B cell (primary cell): Measurements from ENCODE around the gene TNP2. TPM values are rescaled to one million over a fixed set of nuclear protein-coding genes. Genes with fewer than 3 reads are reported as not detected.

Source experiments
- ATAC-seq: fragments of 200-7000 bp; cut with Tn5 transposase; one replicate; pipeline ENCODE4 v1.10.0; 2021; ENCODE audit warnings: low read depth, mild to moderate bottlenecking, moderate number of reproducible peaks, moderate library complexity
- CTCF ChIA-PET: fragments of 350-600 bp; sonication (Branson Sonifier 250); formaldehyde crosslinking; loops from one replicate; lab custom pipeline; 2021; ENCODE audit warnings: antibody characterized with exemption, inconsistent platforms; lab: Charles Lee
- POLR2A ChIA-PET: fragments of 350-600 bp; sonication (Branson Sonifier 250); formaldehyde crosslinking; loops from one replicate; lab custom pipeline; 2021; ENCODE audit warnings: antibody characterized with exemption; lab: Charles Lee
- DNase-seq: peaks from one replicate; pipeline ENCODE4 v3.0.0; 2013
- H2AFZ ChIP-seq: 2 replicates; pipeline ENCODE4 v1.6.1; 2012; ENCODE audit warnings: mild to moderate bottlenecking, low read depth, low read length; ENCODE audit not compliant: insufficient read depth, poor library complexity, severe bottlenecking
- H3K27ac ChIP-seq, 2 donors: 1 replicate in 1 of 2; 2 replicates in 1 of 2; pipeline ENCODE4 v1.5.1; 2012 to 2013; ENCODE audit warnings: low read length in 2 of 2, mild to moderate bottlenecking in 2 of 2, moderate library complexity in 1 of 2
- H3K27me3 ChIP-seq, 4 experiments: fragments of 200-600 bp in 1 of 4; sonication (generic) in 1 of 4; replicated peaks in 1 of 4; 1 replicate in 2 of 4; 2 replicates in 2 of 4; pipeline versions ENCODE4 v1.6.1 to v1.7.0; 2013 to 2016; ENCODE audit warnings: low read length in 3 of 4, mild to moderate bottlenecking in 2 of 4, mixed read lengths in 1 of 4, moderate library complexity in 1 of 4; ENCODE audit not compliant: insufficient read depth in 4 of 4, control insufficient read depth in 3 of 4; ENCODE audit errors: control extremely low read depth in 1 of 4
- H3K36me3 ChIP-seq, 2 experiments: replicated peaks in 1 of 2; 1 replicate in 1 of 2; 2 replicates in 1 of 2; pipeline versions ENCODE4 v1.6.1 to v1.7.1; 2013; ENCODE audit warnings: low read length in 1 of 2; ENCODE audit not compliant: insufficient read depth in 2 of 2, control insufficient read depth in 1 of 2; ENCODE audit errors: control extremely low read depth in 1 of 2, extremely low read depth in 1 of 2
- H3K4me1 ChIP-seq, 2 donors: fragments of 200-600 bp in 1 of 2; sonication (generic) in 1 of 2; 1 replicate in 1 of 2; 2 replicates in 1 of 2; pipeline versions ENCODE4 v1.5.1 to v1.6.1; 2013 to 2017; ENCODE audit warnings: low read length in 2 of 2; ENCODE audit not compliant: control insufficient read depth in 2 of 2, insufficient read depth in 2 of 2
- H3K4me2 ChIP-seq: replicated peaks from 2 replicates; pipeline ENCODE3; 2012; ENCODE audit warnings: mild to moderate bottlenecking, low read depth, low read length; ENCODE audit not compliant: poor library complexity, severe bottlenecking
- H3K4me3 ChIP-seq, 5 experiments: fragments of 200-600 bp in 1 of 5; sonication (generic) in 1 of 5; 1 replicate in 3 of 5; 2 replicates in 2 of 5; pipeline versions ENCODE4 v1.5.1 to v1.7.0; 2011 to 2016; ENCODE audit warnings: low read length in 4 of 5, mild to moderate bottlenecking in 4 of 5, low read depth in 2 of 5, control low read depth in 1 of 5, moderate library complexity in 1 of 5; ENCODE audit not compliant: insufficient read depth in 1 of 5; ENCODE audit errors: control extremely low read depth in 1 of 5, extremely low read depth in 1 of 5
- H3K79me2 ChIP-seq: fragments of 200-600 bp; sonication (generic); one replicate; pipeline ENCODE4 v1.6.0; 2016; ENCODE audit warnings: low read length; ENCODE audit not compliant: control insufficient read depth, insufficient read depth
- H3K9ac ChIP-seq: fragments of 200-600 bp; sonication (generic); 2 replicates; pipeline ENCODE4 v1.6.1; 2017; ENCODE audit warnings: mild to moderate bottlenecking, low read length, moderate library complexity
- H3K9me3 ChIP-seq, 3 donors: one replicate each; pipeline versions ENCODE4 v1.6.1 to v1.7.1; 2013; ENCODE audit warnings: low read length in 2 of 3; ENCODE audit not compliant: control insufficient read depth in 2 of 3, insufficient read depth in 1 of 3; ENCODE audit errors: control extremely low read depth in 1 of 3
- H4K20me1 ChIP-seq: 2 replicates; pipeline ENCODE4 v1.6.0; 2012; ENCODE audit warnings: mild to moderate bottlenecking, low read length; ENCODE audit not compliant: insufficient read depth, control insufficient read depth, poor library complexity, severe bottlenecking
- H3K27ac Mint-ChIP-seq: one replicate; pipeline ENCODE4 v1.8.0; 2021; ENCODE audit warnings: mixed read lengths
- H3K27me3 Mint-ChIP-seq: one replicate; pipeline ENCODE4 v1.8.0; 2021; ENCODE audit warnings: mixed read lengths
- H3K4me1 Mint-ChIP-seq: one replicate; pipeline ENCODE4 v1.8.0; 2021; ENCODE audit warnings: mixed read lengths
- H3K4me3 Mint-ChIP-seq: one replicate; pipeline ENCODE4 v1.8.0; 2021; ENCODE audit warnings: mixed read lengths
- H3K9me3 Mint-ChIP-seq: one replicate; pipeline ENCODE4 v1.8.0; 2022; ENCODE audit warnings: mixed read lengths; ENCODE audit not compliant: insufficient read depth
- EZH2 ChIP-seq: IDR thresholded peaks from 2 replicates; pipeline ENCODE4 v1.6.1; 2012; ENCODE audit warnings: borderline replicate concordance, low read depth, mild to moderate bottlenecking, moderate library complexity, low read length; ENCODE audit not compliant: insufficient read depth, poor library complexity, severe bottlenecking
- WGBS: methylation state at CpG from one replicate; pipeline ENCODE4 v1.1.5; 2013; ENCODE audit warnings: missing lambda C conversion rate; ENCODE audit not compliant: insufficient coverage; 5-methylcytosine and 5-hydroxymethylcytosine counted together
- intact Hi-C: fragments of 100-400 bp; cut with micrococcal nuclease; formaldehyde crosslinking; loops from one replicate; pipeline ENCODE4 v1.10.0; 2022
- polyA minus RNA-seq: library from RNA; depleted of rRNA, polyadenylated mRNA; stranded (reverse); fragments of >200 nt; gene quantifications from 2 replicates; pipeline ENCODE4 v1.2.3, GENCODE V29; 2012
- polyA plus RNA-seq: library from polyadenylated mRNA; depleted of rRNA; stranded (reverse); fragments of >200 nt; gene quantifications from 2 replicates; pipeline ENCODE4 v1.2.3, GENCODE V29; 2012
- total RNA-seq, 2 donors: library from RNA; stranded (reverse); fragments of 120-200 nt in 1 of 2; gene quantifications; 1 replicate in 1 of 2; 2 replicates in 1 of 2; pipeline versions ENCODE4 v1.2.3 to v1.2.4, GENCODE V29; 2013 to 2022
- TF ChIP-seq, protein P1 (sequence below): fragments of 200-600 bp; IDR thresholded peaks from one replicate; pipeline ENCODE4 v1.8.0; 2022; ENCODE audit warnings: antibody characterized with exemption, mild to moderate bottlenecking

TNP2 gene
- not detected in 2 replicates for total RNA-seq
- not detected for total RNA-seq (2013)
- polyA plus RNA-seq: not detected in 2 replicates
- not detected in 2 replicates for polyA minus RNA-seq

DNA sequence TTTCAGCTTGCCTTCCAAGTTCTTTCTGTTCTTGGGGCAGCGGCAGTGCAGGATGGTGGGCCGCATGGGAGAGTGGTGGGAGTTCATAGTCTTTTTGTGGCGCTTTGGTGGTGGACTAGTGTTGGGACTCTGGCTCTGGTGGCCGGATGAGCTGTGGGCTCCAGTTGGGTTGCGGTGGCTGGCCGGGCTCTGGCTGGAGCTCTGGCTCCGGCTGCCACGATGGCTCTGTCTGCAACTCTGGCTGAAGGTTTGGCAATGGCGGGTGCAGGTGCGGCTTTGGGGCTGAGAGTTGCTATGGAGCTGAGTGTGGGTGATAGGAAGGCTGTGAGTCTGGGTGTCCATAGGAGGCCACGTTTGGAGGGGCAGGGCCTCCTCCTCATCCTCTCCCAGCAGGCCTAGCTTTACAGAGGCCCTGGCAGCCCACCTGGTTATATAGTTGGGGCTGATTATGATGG lies at the start of gene TNP2:
TSS of gene TNP2 (minus strand) at position 405 of the 455 bp plus-strand sequence. CDS start at position 342, 63 bp downstream.
- CTCF ChIA-PET: interaction anchor here (1.1 kb wide), 2 partner anchors 10 to 13 kb away, joined by 3 to 4 read pairs; partner anchors contain the start of gene SOCS1
- H3K27me3 Mint-ChIP-seq: no peaks in the 10 kb centered on the region
- no peak within 1 kb of the TSS for H2AFZ ChIP-seq
- no peaks in the 10 kb centered on the region for H3K27me3 ChIP-seq
- H3K4me2 ChIP-seq: no peak within 1 kb of the TSS
- H3K27ac ChIP-seq: no peak within 1 kb of the TSS
- no peaks in the 10 kb centered on the region for H3K36me3 ChIP-seq
- H3K27ac Mint-ChIP-seq: no peak within 1 kb of the TSS
- no peak within 1 kb of the TSS for H3K4me3 Mint-ChIP-seq
- no peaks in the 10 kb centered on the region for H3K79me2 ChIP-seq
- DNase-seq: no peak
- H3K4me1 Mint-ChIP-seq: peaks cover 8% of the 10 kb centered on the region
- no peak for ATAC-seq
- H3K9me3 Mint-ChIP-seq: no peaks in the 10 kb centered on the region
- 94% methylated on average over 9 of the region's 11 CpGs for WGBS
- TF ChIP-seq, protein P1, sequence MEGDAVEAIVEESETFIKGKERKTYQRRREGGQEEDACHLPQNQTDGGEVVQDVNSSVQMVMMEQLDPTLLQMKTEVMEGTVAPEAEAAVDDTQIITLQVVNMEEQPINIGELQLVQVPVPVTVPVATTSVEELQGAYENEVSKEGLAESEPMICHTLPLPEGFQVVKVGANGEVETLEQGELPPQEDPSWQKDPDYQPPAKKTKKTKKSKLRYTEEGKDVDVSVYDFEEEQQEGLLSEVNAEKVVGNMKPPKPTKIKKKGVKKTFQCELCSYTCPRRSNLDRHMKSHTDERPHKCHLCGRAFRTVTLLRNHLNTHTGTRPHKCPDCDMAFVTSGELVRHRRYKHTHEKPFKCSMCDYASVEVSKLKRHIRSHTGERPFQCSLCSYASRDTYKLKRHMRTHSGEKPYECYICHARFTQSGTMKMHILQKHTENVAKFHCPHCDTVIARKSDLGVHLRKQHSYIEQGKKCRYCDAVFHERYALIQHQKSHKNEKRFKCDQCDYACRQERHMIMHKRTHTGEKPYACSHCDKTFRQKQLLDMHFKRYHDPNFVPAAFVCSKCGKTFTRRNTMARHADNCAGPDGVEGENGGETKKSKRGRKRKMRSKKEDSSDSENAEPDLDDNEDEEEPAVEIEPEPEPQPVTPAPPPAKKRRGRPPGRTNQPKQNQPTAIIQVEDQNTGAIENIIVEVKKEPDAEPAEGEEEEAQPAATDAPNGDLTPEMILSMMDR: no peak
- no peak for TF ChIP-seq EZH2
- H4K20me1 ChIP-seq: no peaks in the 10 kb centered on the region
- intact Hi-C loops: no loop called here
- H3K9ac ChIP-seq: no peak within 1 kb of the TSS
- POLR2A ChIA-PET: interaction anchor here (0.6 kb wide), 1 partner anchor 84 kb away, joined by 12 read pairs; no protein-coding TSS in a partner anchor
- H3K9me3 ChIP-seq: no peaks in the 10 kb centered on the region
- no peak within 1 kb of the TSS for H3K4me3 ChIP-seq
- peaks cover 7% of the 10 kb centered on the region in 2 donors for H3K4me1 ChIP-seq

DNA sequence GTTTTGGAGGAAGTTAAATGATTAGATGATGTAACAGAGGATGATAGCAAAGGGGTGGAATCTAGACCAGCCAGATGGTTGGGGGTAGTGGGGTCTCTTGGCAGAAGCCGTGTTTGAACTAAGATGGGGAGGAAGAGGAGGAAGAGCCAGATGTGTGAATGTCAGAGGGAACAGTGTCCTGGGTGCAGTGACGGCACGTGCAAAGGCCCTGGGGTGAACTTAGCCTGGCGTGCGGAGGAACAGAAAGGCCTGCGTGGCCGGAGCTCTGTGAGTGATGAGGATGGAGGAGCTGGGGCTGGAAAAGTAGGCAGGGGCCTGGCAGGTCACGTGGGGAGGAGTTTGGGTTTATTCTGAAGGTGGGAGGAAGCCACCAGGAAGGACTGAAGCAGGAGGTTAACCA lies 49.7 kb upstream of the TNP2 start:
- 98% methylated on average over 8 of the region's 8 CpGs for WGBS
- Mint-ChIP-seq H3K4me1 (peaks cover 28% of the 10 kb centered on the region), H3K4me3 (no peak overlapping the region), H3K27me3 (no peaks in the 10 kb centered on the region), H3K9me3 (no peaks in the 10 kb centered on the region), H3K27ac (no peak overlapping the region)
- no peaks in the 10 kb centered on the region for H3K79me2 ChIP-seq
- no peak overlapping the region for H3K9ac ChIP-seq
- H3K4me1 ChIP-seq: peaks cover 4 to 22% of the 10 kb centered on the region in 2 donors
- no peaks in the 10 kb centered on the region for H3K36me3 ChIP-seq
- DNase-seq (no peak), ATAC-seq (no peak)
- ChIA-PET CTCF (no interaction called here), POLR2A (interaction anchor here (0.7 to 1.3 kb wide), 2 partner anchors 10 to 63 kb away, joined by 5 to 8 read pairs; partner anchors contain the start of gene SOCS1)
- H3K4me2 ChIP-seq: no peak overlapping the region
- no peak overlapping the region for H2AFZ ChIP-seq
- no peaks in the 10 kb centered on the region for H3K27me3 ChIP-seq
- TF ChIP-seq, protein P1: no peak
- TF ChIP-seq EZH2: no peak
- no peak overlapping the region for H3K27ac ChIP-seq
- H3K4me3 ChIP-seq: no peak overlapping the region
- intact Hi-C loops: no loop called here
- H3K9me3 ChIP-seq: peaks cover 0 to 3% (median 0%) of the 10 kb centered on the region in 3 donors
- H4K20me1 ChIP-seq: no peaks in the 10 kb centered on the region
